ENCODE measurements around the gene SLC7A14.

Gene SLC7A14

DNA sequence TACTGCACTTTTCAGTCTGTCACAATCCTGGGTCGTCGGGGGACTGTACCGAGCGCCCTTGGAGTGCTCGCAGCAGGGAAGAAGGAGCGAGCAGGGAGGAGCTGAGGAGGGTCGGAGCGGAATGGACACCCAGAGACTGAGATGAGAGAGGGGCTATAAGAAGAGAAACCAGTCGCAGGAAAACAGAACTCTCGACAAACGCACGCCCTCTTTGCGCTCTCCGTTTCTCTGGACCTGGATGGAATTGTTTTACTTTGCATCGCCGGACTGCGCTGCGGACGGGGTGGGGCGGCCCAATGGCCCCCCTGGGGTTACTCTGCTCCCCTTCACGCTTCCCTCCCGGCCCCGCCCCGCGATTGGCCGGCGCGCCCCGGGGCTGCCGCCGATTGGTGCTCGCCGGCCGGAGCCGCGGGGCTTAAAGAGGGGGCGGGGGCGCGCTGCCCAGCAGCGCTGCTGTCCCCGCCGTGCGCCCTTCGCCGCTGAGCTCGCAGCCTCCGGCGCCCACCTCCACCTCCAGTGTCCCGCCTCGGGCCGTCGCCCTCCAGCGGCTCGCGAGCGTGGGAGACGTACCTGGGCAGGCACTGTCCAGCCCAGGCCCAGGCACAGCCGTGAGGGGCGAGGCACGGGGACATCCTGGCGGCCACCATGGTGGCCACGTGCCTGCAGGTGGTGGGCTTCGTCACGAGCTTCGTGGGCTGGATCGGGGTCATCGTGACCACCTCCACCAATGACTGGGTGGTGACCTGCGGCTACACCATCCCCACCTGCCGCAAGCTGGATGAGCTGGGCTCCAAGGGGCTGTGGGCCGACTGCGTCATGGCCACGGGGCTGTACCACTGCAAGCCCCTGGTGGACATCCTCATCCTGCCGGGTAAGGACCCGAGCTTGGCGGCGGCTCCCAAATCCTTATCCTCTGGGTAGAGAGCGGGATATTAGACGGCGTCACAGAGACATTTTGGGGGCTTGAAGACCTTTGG is 167.2 kb downstream of the SLC7A14 start, which contains the start of gene CLDN11:
Gene CLDN11, plus strand, starts transcription at position 447 of the 977 bp plus-strand sequence. Its CDS starts 199 bp downstream, at position 646.
- H3K27me3 ChIP-seq (ENCODE audit: low read depth, low read length), result no peaks in the 10 kb centered on the region

GRCh38 chr3:170417090-170417489 is 168.8 kb downstream of the SLC7A14 start:
- no peaks in the 10 kb centered on the region for H3K79me2 ChIP-seq (ENCODE audit: low read length)
- no peaks in the 10 kb centered on the region for H3K27me3 ChIP-seq (ENCODE audit: low read depth, low read length)
- TF ChIP-seq EZH2phosphoT487 (IDR thresholded peaks at IDR 0.05; ENCODE audit: low read depth), result no peak
- TF ChIP-seq, protein P1, sequence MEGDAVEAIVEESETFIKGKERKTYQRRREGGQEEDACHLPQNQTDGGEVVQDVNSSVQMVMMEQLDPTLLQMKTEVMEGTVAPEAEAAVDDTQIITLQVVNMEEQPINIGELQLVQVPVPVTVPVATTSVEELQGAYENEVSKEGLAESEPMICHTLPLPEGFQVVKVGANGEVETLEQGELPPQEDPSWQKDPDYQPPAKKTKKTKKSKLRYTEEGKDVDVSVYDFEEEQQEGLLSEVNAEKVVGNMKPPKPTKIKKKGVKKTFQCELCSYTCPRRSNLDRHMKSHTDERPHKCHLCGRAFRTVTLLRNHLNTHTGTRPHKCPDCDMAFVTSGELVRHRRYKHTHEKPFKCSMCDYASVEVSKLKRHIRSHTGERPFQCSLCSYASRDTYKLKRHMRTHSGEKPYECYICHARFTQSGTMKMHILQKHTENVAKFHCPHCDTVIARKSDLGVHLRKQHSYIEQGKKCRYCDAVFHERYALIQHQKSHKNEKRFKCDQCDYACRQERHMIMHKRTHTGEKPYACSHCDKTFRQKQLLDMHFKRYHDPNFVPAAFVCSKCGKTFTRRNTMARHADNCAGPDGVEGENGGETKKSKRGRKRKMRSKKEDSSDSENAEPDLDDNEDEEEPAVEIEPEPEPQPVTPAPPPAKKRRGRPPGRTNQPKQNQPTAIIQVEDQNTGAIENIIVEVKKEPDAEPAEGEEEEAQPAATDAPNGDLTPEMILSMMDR (IDR thresholded peaks at IDR 0.05; ENCODE audit: low read depth, low read length), result no peak
- H3K4me3 ChIP-seq (ENCODE audit: low read length), result no peak overlapping the region
- no peak overlapping the region for H3K4me2 ChIP-seq (ENCODE audit: low read length)
- no peaks in the 10 kb centered on the region for H4K20me1 ChIP-seq (ENCODE audit: insufficient read depth, low read length)
- H3K4me1 ChIP-seq (ENCODE audit: low read length), result no peaks in the 10 kb centered on the region
- H3K9ac ChIP-seq (ENCODE audit: low read length), result no peak overlapping the region
- H3K9me3 ChIP-seq (ENCODE audit: insufficient read depth, low read length), result no peaks in the 10 kb centered on the region
- H3K36me3 ChIP-seq (replicated peaks; ENCODE audit: low read depth, low read length), result no peaks in the 10 kb centered on the region
- H3K27ac ChIP-seq (ENCODE audit: low read length), result no peak overlapping the region
- no peak overlapping the region for H2AFZ ChIP-seq (ENCODE audit: low read depth, low read length)

More for the DNA sequence above, 167.2 kb downstream of the SLC7A14 start, which contains the start of gene CLDN11:
- Histone ChIP-seq H3K9ac (ENCODE audit: low read length) (no peak within 1 kb of the TSS), H3K36me3 (replicated peaks; ENCODE audit: low read depth, low read length) (no peaks in the 10 kb centered on the region), H3K79me2 (ENCODE audit: low read length) (no peaks in the 10 kb centered on the region), H2AFZ (ENCODE audit: low read depth, low read length) (no peak within 1 kb of the TSS), H3K4me3 (ENCODE audit: low read length) (no peak within 1 kb of the TSS), H4K20me1 (ENCODE audit: insufficient read depth, low read length) (no peaks in the 10 kb centered on the region), H3K27ac (ENCODE audit: low read length) (no peak within 1 kb of the TSS), H3K4me1 (ENCODE audit: low read length) (no peaks in the 10 kb centered on the region), H3K9me3 (ENCODE audit: insufficient read depth, low read length) (no peaks in the 10 kb centered on the region), H3K4me2 (ENCODE audit: low read length) (no peak within 1 kb of the TSS)
- TF ChIP-seq, protein P1 (IDR thresholded peaks at IDR 0.05; ENCODE audit: low read depth, low read length), result no peak

- no peak overlapping the region for H3K27ac ChIP-seq (ENCODE audit: low read length)
- H3K4me2 ChIP-seq (ENCODE audit: low read length), result no peak overlapping the region
- no peaks in the 10 kb centered on the region for H4K20me1 ChIP-seq (ENCODE audit: insufficient read depth, low read length)
- H3K4me3 ChIP-seq (ENCODE audit: low read length), result no peak overlapping the region
- no peak overlapping the region for H3K9ac ChIP-seq (ENCODE audit: low read length)
- H3K79me2 ChIP-seq (ENCODE audit: low read length), result no peaks in the 10 kb centered on the region
- TF ChIP-seq EZH2phosphoT487 (IDR thresholded peaks at IDR 0.05; ENCODE audit: low read depth), result no peak
- TF ChIP-seq, protein P1 (IDR thresholded peaks at IDR 0.05; ENCODE audit: low read depth, low read length), result peak; percentile 93
- H2AFZ ChIP-seq (ENCODE audit: low read depth, low read length), result no peak overlapping the region
- no peaks in the 10 kb centered on the region for H3K4me1 ChIP-seq (ENCODE audit: low read length)
- H3K27me3 ChIP-seq (ENCODE audit: low read depth, low read length), result no peaks in the 10 kb centered on the region
- no peaks in the 10 kb centered on the region for H3K9me3 ChIP-seq (ENCODE audit: insufficient read depth, low read length)
- H3K36me3 ChIP-seq (replicated peaks; ENCODE audit: low read depth, low read length), result no peaks in the 10 kb centered on the region
Measured at GRCh38 chr3:170414202-170414663, 171.6 kb downstream of the SLC7A14 start.

GRCh38 chr3:170413291-170413690 is 172.6 kb downstream of the SLC7A14 start:
- no peaks in the 10 kb centered on the region for H3K9me3 ChIP-seq (ENCODE audit: insufficient read depth, low read length)
- H2AFZ ChIP-seq (ENCODE audit: low read depth, low read length), result no peak overlapping the region
- no peak overlapping the region for H3K9ac ChIP-seq (ENCODE audit: low read length)
- TF ChIP-seq, protein P1 (IDR thresholded peaks at IDR 0.05; ENCODE audit: low read depth, low read length), result no peak
- H3K27ac ChIP-seq (ENCODE audit: low read length), result no peak overlapping the region
- no peaks in the 10 kb centered on the region for H3K27me3 ChIP-seq (ENCODE audit: low read depth, low read length)
- H3K4me3 ChIP-seq (ENCODE audit: low read length), result no peak overlapping the region
- no peak overlapping the region for H3K4me2 ChIP-seq (ENCODE audit: low read length)
- H3K36me3 ChIP-seq (replicated peaks; ENCODE audit: low read depth, low read length), result no peaks in the 10 kb centered on the region
- no peaks in the 10 kb centered on the region for H4K20me1 ChIP-seq (ENCODE audit: insufficient read depth, low read length)
- H3K4me1 ChIP-seq (ENCODE audit: low read length), result no peaks in the 10 kb centered on the region
- no peaks in the 10 kb centered on the region for H3K79me2 ChIP-seq (ENCODE audit: low read length)

Data from OCI-LY3 (cell line).